ENCODE results near the gene MCTP2. TPM values are rescaled to one million over a fixed set of nuclear protein-coding genes. Genes with fewer than 3 reads are reported as not detected.

Gene MCTP2
- polyA plus RNA-seq, 1 experiment = 18.1 TPM

GRCh38 chr15:94234300-94234699, 2.9 kb downstream of the MCTP2 start:
- H3K27ac ChIP-seq (ENCODE audit: low read depth, low read length) = no peak overlapping the region
- DNase-seq (ENCODE audit: low read depth, low spot score) = no peak
- no peak for TF ChIP-seq CTCF (IDR thresholded peaks at IDR 0.05; ENCODE audit: low read depth, low read length)
- no peak overlapping the region for H3K4me3 ChIP-seq (ENCODE audit: low read depth, low read length)
- CTCF ChIA-PET = no interaction called here
- POLR2A ChIA-PET = no interaction called here
- H3K9me3 ChIP-seq (ENCODE audit: control insufficient read depth, insufficient read depth, low read length) = no peaks in the 10 kb centered on the region
- no peaks in the 10 kb centered on the region for H3K27me3 ChIP-seq (ENCODE audit: control insufficient read depth, insufficient read depth, low read length)

GRCh38 chr15:94235041-94235440, 3.7 kb downstream of the MCTP2 start:
- no peak for DNase-seq (ENCODE audit: low read depth, low spot score)
- Histone ChIP-seq H3K27me3 (ENCODE audit: control insufficient read depth, insufficient read depth, low read length) (no peaks in the 10 kb centered on the region), H3K9me3 (ENCODE audit: control insufficient read depth, insufficient read depth, low read length) (no peaks in the 10 kb centered on the region), H3K27ac (ENCODE audit: low read depth, low read length) (no peak overlapping the region), H3K4me3 (ENCODE audit: low read depth, low read length) (no peak overlapping the region)
- no peak for TF ChIP-seq CTCF (IDR thresholded peaks at IDR 0.05; ENCODE audit: low read depth, low read length)
- ChIA-PET POLR2A (interaction anchor here (0.6 kb wide), 1 partner anchor 76 kb away, joined by 7 read pairs; no protein-coding TSS in a partner anchor), CTCF (no interaction called here)

GRCh38 chr15:94235646-94236045, 4.3 kb downstream of the MCTP2 start:
- Histone ChIP-seq H3K27ac (ENCODE audit: low read depth, low read length) (no peak overlapping the region), H3K27me3 (ENCODE audit: control insufficient read depth, insufficient read depth, low read length) (no peaks in the 10 kb centered on the region), H3K4me3 (ENCODE audit: low read depth, low read length) (no peak overlapping the region), H3K9me3 (ENCODE audit: control insufficient read depth, insufficient read depth, low read length) (no peaks in the 10 kb centered on the region)
- no peak for TF ChIP-seq CTCF (IDR thresholded peaks at IDR 0.05; ENCODE audit: low read depth, low read length)
- no peak for DNase-seq (ENCODE audit: low read depth, low spot score)
- ChIA-PET CTCF (interaction anchor here (0.7 kb wide), 1 partner anchor 64 kb away, joined by 4 read pairs; no protein-coding TSS in a partner anchor), POLR2A (interaction anchor here (0.6 to 0.7 kb wide), 2 partner anchors 75 to 1094 kb away, joined by 7 to 10 read pairs; no protein-coding TSS in a partner anchor)

- DNase-seq (ENCODE audit: low read depth, low spot score) = no peak
- no peaks in the 10 kb centered on the region for H3K27me3 ChIP-seq (ENCODE audit: control insufficient read depth, insufficient read depth, low read length)
- no peaks in the 10 kb centered on the region for H3K9me3 ChIP-seq (ENCODE audit: control insufficient read depth, insufficient read depth, low read length)
- no peak for TF ChIP-seq CTCF (IDR thresholded peaks at IDR 0.05; ENCODE audit: low read depth, low read length)
- H3K4me3 ChIP-seq (ENCODE audit: low read depth, low read length) = no peak overlapping the region
- ChIA-PET POLR2A (no interaction called here), CTCF (no interaction called here)
- H3K27ac ChIP-seq (ENCODE audit: low read depth, low read length) = no peak overlapping the region
These were observed 5.2 kb downstream of the MCTP2 start for GRCh38 chr15:94236608-94237007.

GRCh38 chr15:94237903-94238302, 6.5 kb downstream of the MCTP2 start:
- no peak overlapping the region for H3K27ac ChIP-seq (ENCODE audit: low read depth, low read length)
- no peak for TF ChIP-seq CTCF (IDR thresholded peaks at IDR 0.05; ENCODE audit: low read depth, low read length)
- POLR2A ChIA-PET = interaction anchor here (1.0 kb wide), 1 partner anchor 8 kb away, joined by 8 read pairs; no protein-coding TSS in a partner anchor
- no peak for DNase-seq (ENCODE audit: low read depth, low spot score)
- H3K4me3 ChIP-seq (ENCODE audit: low read depth, low read length) = no peak overlapping the region
- H3K9me3 ChIP-seq (ENCODE audit: control insufficient read depth, insufficient read depth, low read length) = no peaks in the 10 kb centered on the region
- H3K27me3 ChIP-seq (ENCODE audit: control insufficient read depth, insufficient read depth, low read length) = no peaks in the 10 kb centered on the region
- CTCF ChIA-PET = interaction anchor here (1.0 to 2.1 kb wide), 3 partner anchors 74 to 87 kb away, joined by 3 to 9 read pairs (median 6); no protein-coding TSS in a partner anchor
